ENCODE data around the gene CALCOCO1. TPM values are rescaled to one million over a fixed set of nuclear protein-coding genes. Genes with fewer than 3 reads are reported as not detected.

The CALCOCO1 gene
- total RNA-seq, 1 donor from 2014 or later: 258 TPM

DNA sequence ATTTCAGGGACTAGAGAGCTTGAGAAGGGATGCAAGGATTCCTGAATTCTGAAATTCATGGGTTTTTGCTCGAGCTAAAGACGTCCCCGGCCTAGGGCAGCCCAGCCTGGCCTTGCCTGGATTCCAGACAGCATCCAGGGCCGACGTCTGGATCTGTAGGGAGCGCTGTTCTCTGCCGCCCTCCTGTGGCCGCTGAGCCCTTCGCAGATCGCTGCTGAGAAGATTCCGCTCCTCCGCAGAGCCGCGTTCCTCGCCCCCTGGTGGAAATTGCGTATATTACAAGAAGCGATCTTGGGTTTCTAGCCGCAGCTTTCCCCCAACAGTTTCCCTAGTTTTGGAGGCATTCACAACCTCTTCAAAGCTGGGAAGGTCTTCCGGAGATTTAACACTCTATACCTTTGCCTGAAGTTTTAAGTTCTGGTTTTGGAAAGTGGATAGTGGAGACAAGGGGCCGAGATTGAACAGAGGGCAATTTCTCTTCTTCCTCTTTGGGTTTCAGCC, 19.4 kb upstream of the CALCOCO1 start:
- peak; percentile 100 for TF ChIP-seq CTCF (IDR thresholded peaks at IDR 0.05)
- no peaks in the 10 kb centered on the region for H3K9me3 ChIP-seq
- peaks cover 7 to 18% of the 10 kb centered on the region in 2 donors for H3K4me1 ChIP-seq
- peaks cover 4% of the 10 kb centered on the region for H3K27me3 ChIP-seq
- H3K36me3 ChIP-seq: no peaks in the 10 kb centered on the region
- H3K4me3 ChIP-seq: no peak overlapping the region
- no peak overlapping the region for H3K27ac ChIP-seq
- intact Hi-C loops (cut with DNase I): loop anchor here (1.0 to 10.0 kb wide), 3 partner anchors 45 to 458 kb away; no protein-coding TSS in a partner anchor
- peak; percentile 38 to 94 for DNase-seq (ENCODE audit: low spot score in 2 of 2)

GRCh38 chr12:53744751-53745150, 17.5 kb upstream of the CALCOCO1 start:
- intact Hi-C loops (cut with DNase I): loop anchor here (10.0 kb wide), 1 partner anchor 460 kb away; no protein-coding TSS in a partner anchor
- TF ChIP-seq CTCF (IDR thresholded peaks at IDR 0.05): no peak
- Histone ChIP-seq H3K27ac (no peak overlapping the region), H3K27me3 (no peaks in the 10 kb centered on the region), H3K4me1 (peaks cover 0 to 6% of the 10 kb centered on the region in 2 donors), H3K36me3 (no peaks in the 10 kb centered on the region), H3K9me3 (no peaks in the 10 kb centered on the region), H3K4me3 (no peak overlapping the region)
- no peak for DNase-seq (ENCODE audit: low spot score in 2 of 2)

DNA sequence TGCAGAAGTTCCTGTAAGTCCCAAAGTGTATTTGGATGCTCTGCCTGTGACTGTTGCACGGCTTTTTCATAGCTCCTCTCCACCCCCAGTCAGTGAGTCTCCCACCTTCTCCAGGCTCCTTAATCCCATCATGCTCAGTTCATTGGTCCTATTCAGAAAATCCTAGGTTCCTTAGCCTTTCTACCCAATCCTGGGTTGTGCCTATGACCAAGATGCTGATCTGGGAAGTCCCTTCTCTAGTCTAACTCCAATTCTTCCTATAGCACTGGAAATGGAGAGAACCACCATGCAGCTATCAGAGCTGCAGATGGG, 16.8 kb upstream of the CALCOCO1 start:
- H3K9me3 ChIP-seq: no peaks in the 10 kb centered on the region
- no peaks in the 10 kb centered on the region for H3K36me3 ChIP-seq
- TF ChIP-seq CTCF (IDR thresholded peaks at IDR 0.05): no peak
- H3K27ac ChIP-seq: no peak overlapping the region
- H3K4me3 ChIP-seq: no peak overlapping the region
- no peak for DNase-seq (ENCODE audit: low spot score in 2 of 2)
- intact Hi-C loops (cut with DNase I): loop anchor here (10.0 kb wide), 1 partner anchor 461 kb away; no protein-coding TSS in a partner anchor
- peaks cover 0 to 6% of the 10 kb centered on the region in 2 donors for H3K4me1 ChIP-seq
- H3K27me3 ChIP-seq: no peaks in the 10 kb centered on the region

- peak; percentile 80 to 96 (median 91) for TF ChIP-seq CTCF (IDR thresholded peaks at IDR 0.05)
- H3K27ac ChIP-seq: no peak overlapping the region
- H3K9me3 ChIP-seq: no peaks in the 10 kb centered on the region
- peak overlapping the region in 1 of 2 donors; percentile 49 for H3K4me3 ChIP-seq
- no peaks in the 10 kb centered on the region for H3K27me3 ChIP-seq
- intact Hi-C loops (cut with DNase I): loop anchor here (10.0 kb wide), 1 partner anchor 461 kb away; no protein-coding TSS in a partner anchor
- no peak for DNase-seq (ENCODE audit: low spot score in 2 of 2)
- no peaks in the 10 kb centered on the region for H3K36me3 ChIP-seq
- H3K4me1 ChIP-seq: peaks cover 0 to 6% of the 10 kb centered on the region in 2 donors
Observed at GRCh38 chr12:53743266-53744129, 16.2 kb upstream of the CALCOCO1 start.

- H3K9me3 ChIP-seq: no peaks in the 10 kb centered on the region
- no peaks in the 10 kb centered on the region for H3K36me3 ChIP-seq
- TF ChIP-seq CTCF (IDR thresholded peaks at IDR 0.05): no peak
- DNase-seq (ENCODE audit: low spot score in 2 of 2): no peak
- peaks cover 0 to 12% of the 10 kb centered on the region in 2 donors for H3K4me1 ChIP-seq
- intact Hi-C loops (cut with DNase I): loop anchor here (10.0 kb wide), 1 partner anchor 465 kb away; no protein-coding TSS in a partner anchor
- no peaks in the 10 kb centered on the region for H3K27me3 ChIP-seq
- peak overlapping the region; percentile 24 to 60 for H3K4me3 ChIP-seq
- H3K27ac ChIP-seq: no peak overlapping the region
Observed at GRCh38 chr12:53740130-53740491, 12.9 kb upstream of the CALCOCO1 start.
